Measurements from ENCODE around the gene SLC7A1. TPM values are rescaled to one million over a fixed set of nuclear protein-coding genes. Genes with fewer than 3 reads are reported as not detected.

Gene SLC7A1
- total RNA-seq, 2 experiments from 2014 or later: 39.5 to 141 TPM

GRCh38 chr13:29525757-29526156 lies 69.7 kb downstream of the SLC7A1 start:
- no peaks in the 10 kb centered on the region for H3K79me2 ChIP-seq (ENCODE audit: insufficient read depth, low read depth, low read length)
- intact Hi-C loops (cut with micrococcal nuclease; ENCODE audit: unreplicated experiment): no loop called here
- TF ChIP-seq CTCF (conservative IDR thresholded peaks at IDR 0.05; ENCODE audit: low read length): no peak
- no peak for TF ChIP-seq EZH2phosphoT487 (IDR thresholded peaks at IDR 0.05; ENCODE audit: borderline replicate concordance, low read depth, low read length)
- no peak overlapping the region for H3K4me3 ChIP-seq (ENCODE audit: low read depth, low read length, poor library complexity, severe bottlenecking)
- H3K27ac ChIP-seq (ENCODE audit: low read depth, low read length, poor library complexity, severe bottlenecking): no peak overlapping the region
- no TSS peak for BruUV-seq (replicated peaks)
- POLR2A ChIA-PET: no interaction called here
- H4K20me1 ChIP-seq (ENCODE audit: insufficient read depth, low read length): no peaks in the 10 kb centered on the region; the same call in 1 of the 2 replicates
- CTCF ChIA-PET (ENCODE audit: unreplicated experiment): no interaction called here
- no peak overlapping the region for H2AFZ ChIP-seq (ENCODE audit: low read length)
- DNase-seq (ENCODE audit: low spot score): no peak
- peaks cover 99% of the 10 kb centered on the region for H3K36me3 ChIP-seq (ENCODE audit: insufficient read depth, low read length)
- no peaks in the 10 kb centered on the region for H3K9me2 ChIP-seq (ENCODE audit: insufficient read depth, low read length)
- no peaks in the 10 kb centered on the region for H3K4me1 ChIP-seq (ENCODE audit: insufficient read depth, low read length, poor library complexity, severe bottlenecking)
- no peaks in the 10 kb centered on the region for H3K9me3 ChIP-seq (ENCODE audit: low read length)
- H3K4me2 ChIP-seq (ENCODE audit: low read length): no peak overlapping the region

GRCh38 chr13:29524641-29525040 lies 70.8 kb downstream of the SLC7A1 start:
- Histone ChIP-seq H3K4me1 (ENCODE audit: insufficient read depth, low read length, poor library complexity, severe bottlenecking) (no peaks in the 10 kb centered on the region), H3K27ac (ENCODE audit: low read depth, low read length, poor library complexity, severe bottlenecking) (no peak overlapping the region), H3K9me3 (ENCODE audit: low read length) (no peaks in the 10 kb centered on the region), H3K4me2 (ENCODE audit: low read length) (no peak overlapping the region), H3K4me3 (ENCODE audit: low read depth, low read length, poor library complexity, severe bottlenecking) (no peak overlapping the region), H3K9me2 (ENCODE audit: insufficient read depth, low read length) (no peaks in the 10 kb centered on the region), H2AFZ (ENCODE audit: low read length) (no peak overlapping the region), H3K36me3 (ENCODE audit: insufficient read depth, low read length) (peaks cover 99% of the 10 kb centered on the region), H4K20me1 (ENCODE audit: insufficient read depth, low read length) (no peaks in the 10 kb centered on the region; the same call in 1 of the 2 replicates), H3K79me2 (ENCODE audit: insufficient read depth, low read depth, low read length) (no peaks in the 10 kb centered on the region)
- CTCF ChIA-PET (ENCODE audit: unreplicated experiment): no interaction called here
- intact Hi-C loops (cut with micrococcal nuclease; ENCODE audit: unreplicated experiment): no loop called here
- POLR2A ChIA-PET: no interaction called here
- no peak for DNase-seq (ENCODE audit: low spot score)
- TF ChIP-seq CTCF (conservative IDR thresholded peaks at IDR 0.05; ENCODE audit: low read length) (no peak), EZH2phosphoT487 (IDR thresholded peaks at IDR 0.05; ENCODE audit: borderline replicate concordance, low read depth, low read length) (no peak)
- no TSS peak for BruUV-seq (replicated peaks)

GRCh38 chr13:29524176-29524575 lies 71.3 kb downstream of the SLC7A1 start:
- ChIA-PET CTCF (ENCODE audit: unreplicated experiment) (no interaction called here), POLR2A (no interaction called here)
- Histone ChIP-seq H3K9me2 (ENCODE audit: insufficient read depth, low read length) (no peaks in the 10 kb centered on the region), H3K36me3 (ENCODE audit: insufficient read depth, low read length) (peaks cover 99% of the 10 kb centered on the region), H3K27ac (ENCODE audit: low read depth, low read length, poor library complexity, severe bottlenecking) (no peak overlapping the region), H3K4me1 (ENCODE audit: insufficient read depth, low read length, poor library complexity, severe bottlenecking) (no peaks in the 10 kb centered on the region), H3K4me2 (ENCODE audit: low read length) (no peak overlapping the region), H4K20me1 (ENCODE audit: insufficient read depth, low read length) (no peaks in the 10 kb centered on the region; the same call in 1 of the 2 replicates), H2AFZ (ENCODE audit: low read length) (no peak overlapping the region), H3K9me3 (ENCODE audit: low read length) (no peaks in the 10 kb centered on the region), H3K4me3 (ENCODE audit: low read depth, low read length, poor library complexity, severe bottlenecking) (no peak overlapping the region), H3K79me2 (ENCODE audit: insufficient read depth, low read depth, low read length) (no peaks in the 10 kb centered on the region)
- intact Hi-C loops (cut with micrococcal nuclease; ENCODE audit: unreplicated experiment): no loop called here
- BruUV-seq (replicated peaks): no TSS peak
- DNase-seq (ENCODE audit: low spot score): no peak
- no peak for TF ChIP-seq CTCF (conservative IDR thresholded peaks at IDR 0.05; ENCODE audit: low read length)
- no peak for TF ChIP-seq EZH2phosphoT487 (IDR thresholded peaks at IDR 0.05; ENCODE audit: borderline replicate concordance, low read depth, low read length)
